Measurements from ENCODE around the gene RPL22.

Gene RPL22

DNA sequence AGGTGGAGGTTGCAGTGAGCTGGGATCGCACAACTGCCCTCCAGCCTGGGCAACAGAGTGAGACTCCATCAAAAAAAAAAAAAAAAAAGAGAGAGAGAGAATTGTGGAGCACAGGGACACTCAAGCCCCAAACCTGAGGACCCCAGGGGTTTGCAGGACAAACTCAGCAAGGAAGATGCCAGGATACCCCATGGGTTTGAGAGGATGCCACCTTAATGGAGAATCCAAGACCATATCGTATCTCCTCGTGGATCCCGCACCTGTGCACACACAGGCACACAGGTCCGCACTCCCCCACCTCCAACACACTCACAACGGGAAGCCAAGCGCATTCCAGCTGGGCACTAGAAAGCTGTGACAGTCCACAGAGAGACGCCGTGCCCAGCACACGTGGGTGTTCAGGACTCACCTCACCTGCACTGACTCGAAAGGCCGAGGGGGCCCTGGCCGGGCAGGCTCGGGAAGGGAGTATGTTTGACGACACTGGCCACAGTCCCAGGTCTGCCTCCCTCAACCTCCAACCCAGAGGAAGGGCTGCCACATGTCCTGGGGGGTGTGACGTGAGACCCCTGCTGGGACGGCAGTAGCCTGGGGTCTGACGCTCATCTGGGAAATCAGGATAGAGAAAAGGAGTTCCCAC lies 30.3 kb downstream of the RPL22 start (continued):
- TF ChIP-seq, protein P1, sequence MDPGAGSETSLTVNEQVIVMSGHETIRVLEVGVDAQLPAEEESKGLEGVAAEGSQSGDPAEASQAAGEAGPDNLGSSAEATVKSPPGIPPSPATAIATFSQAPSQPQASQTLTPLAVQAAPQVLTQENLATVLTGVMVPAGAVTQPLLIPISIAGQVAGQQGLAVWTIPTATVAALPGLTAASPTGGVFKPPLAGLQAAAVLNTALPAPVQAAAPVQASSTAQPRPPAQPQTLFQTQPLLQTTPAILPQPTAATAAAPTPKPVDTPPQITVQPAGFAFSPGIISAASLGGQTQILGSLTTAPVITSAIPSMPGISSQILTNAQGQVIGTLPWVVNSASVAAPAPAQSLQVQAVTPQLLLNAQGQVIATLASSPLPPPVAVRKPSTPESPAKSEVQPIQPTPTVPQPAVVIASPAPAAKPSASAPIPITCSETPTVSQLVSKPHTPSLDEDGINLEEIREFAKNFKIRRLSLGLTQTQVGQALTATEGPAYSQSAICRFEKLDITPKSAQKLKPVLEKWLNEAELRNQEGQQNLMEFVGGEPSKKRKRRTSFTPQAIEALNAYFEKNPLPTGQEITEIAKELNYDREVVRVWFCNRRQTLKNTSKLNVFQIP (CRISPR knock-in tag; IDR thresholded peaks at IDR 0.05; ENCODE audit: borderline replicate concordance, low read depth) = no peak
- no peak for TF ChIP-seq CSRNP3 (CRISPR knock-in tag; IDR thresholded peaks at IDR 0.05)
- no peak for TF ChIP-seq ZFP3 (CRISPR knock-in tag; IDR thresholded peaks at IDR 0.05)
- TF ChIP-seq SNAI2 (CRISPR knock-in tag; IDR thresholded peaks at IDR 0.05) = no peak

DNA sequence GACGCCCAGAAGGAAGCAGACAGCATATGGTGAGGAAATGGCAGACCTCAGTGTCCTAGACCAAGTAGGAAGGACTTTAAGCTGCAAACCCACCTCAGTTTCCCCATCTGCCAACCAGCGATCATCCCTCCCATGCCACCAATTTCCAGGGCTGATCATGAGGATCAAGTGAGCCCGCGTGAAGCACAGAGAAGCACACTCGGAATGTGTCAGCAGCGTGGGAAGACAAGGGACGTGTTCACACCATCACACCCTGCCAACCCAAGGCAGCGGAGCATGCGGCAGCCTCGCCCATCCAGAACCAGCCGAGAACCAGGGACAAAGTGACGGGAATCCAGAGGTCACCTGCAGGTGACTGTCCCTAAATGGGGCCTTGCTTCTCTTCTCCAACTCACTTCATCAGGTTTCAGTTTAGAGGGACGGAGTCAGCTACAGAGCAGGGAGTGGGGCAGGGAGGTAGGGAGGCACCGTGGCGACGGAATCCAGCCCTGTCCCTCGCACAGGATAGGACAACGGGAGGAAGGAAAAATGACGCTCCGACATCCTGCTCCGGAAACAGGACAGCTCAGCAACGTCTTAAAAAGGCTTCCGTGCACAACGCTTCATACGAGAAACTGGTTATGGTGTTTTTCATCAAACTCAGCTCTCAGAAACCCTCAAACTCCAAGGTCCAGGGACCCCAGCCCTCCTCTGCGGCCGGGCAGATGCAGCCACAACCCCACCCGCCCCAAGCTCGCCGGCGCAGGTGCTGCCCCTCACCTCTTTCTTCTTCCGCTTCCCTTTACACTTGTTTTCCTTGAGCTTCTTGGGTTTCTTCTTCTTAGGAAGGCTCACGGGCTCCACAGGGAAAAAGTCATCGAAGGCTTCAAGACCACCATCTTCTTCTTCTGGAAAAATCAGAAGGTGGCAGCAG lies 31.7 kb downstream of the RPL22 start:
- ATAC-seq = no peak
- TF ChIP-seq ZNF565 (CRISPR knock-in tag; conservative IDR thresholded peaks at IDR 0.05; ENCODE audit: low read depth) (no peak), CSRNP3 (CRISPR knock-in tag; IDR thresholded peaks at IDR 0.05) (no peak), ZNF8 (CRISPR knock-in tag; IDR thresholded peaks at IDR 0.05) (no peak), ZNF70 (CRISPR knock-in tag; IDR thresholded peaks at IDR 0.05) (no peak), TCF4 (CRISPR knock-in tag; IDR thresholded peaks at IDR 0.05; ENCODE audit: borderline replicate concordance) (no peak)
- TF ChIP-seq, protein P1 (CRISPR knock-in tag; IDR thresholded peaks at IDR 0.05; ENCODE audit: borderline replicate concordance, low read depth) = no peak

DNA sequence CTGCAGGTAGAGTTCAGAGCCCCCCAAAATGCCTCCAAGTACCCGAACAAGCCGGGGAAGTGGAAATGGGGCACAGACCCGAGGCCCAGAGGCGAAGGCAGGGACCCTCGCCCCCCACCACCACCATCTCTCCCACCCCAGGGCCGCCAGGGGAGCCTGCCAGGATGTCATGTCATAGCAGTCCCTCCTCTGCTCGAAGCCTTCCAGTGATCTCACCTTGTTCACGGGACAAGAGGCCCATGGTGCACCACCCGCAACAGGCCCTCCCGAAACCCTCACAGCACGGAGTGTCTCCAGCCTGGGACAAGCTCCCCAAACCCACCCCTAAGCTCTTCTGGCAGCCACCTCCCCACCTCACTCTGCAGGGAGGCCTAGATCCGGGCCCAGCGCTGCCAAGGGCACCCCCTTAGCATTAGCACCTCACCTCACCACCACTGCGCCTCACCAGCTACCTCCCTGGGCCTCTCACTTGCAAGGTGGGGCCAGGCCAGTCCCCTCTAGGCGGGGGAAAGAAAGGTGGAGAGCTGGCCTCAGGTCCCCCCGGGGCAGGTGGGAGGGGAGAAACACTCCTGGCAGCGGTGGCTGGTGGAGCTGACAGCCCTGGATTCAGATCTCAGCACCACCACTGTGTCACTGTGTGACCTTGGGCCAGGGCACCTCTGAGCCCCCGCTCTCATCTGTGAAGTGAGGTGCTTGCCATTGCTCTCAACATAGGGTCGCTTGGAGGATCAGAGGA lies 32.6 kb downstream of the RPL22 start:
- ATAC-seq = no peak

More for the DNA sequence above, 32.6 kb downstream of the RPL22 start:
- TF ChIP-seq CSDC2 (CRISPR knock-in tag; IDR thresholded peaks at IDR 0.05) (no peak), PPARA (CRISPR knock-in tag; IDR thresholded peaks at IDR 0.05; ENCODE audit: borderline replicate concordance) (no peak), TOX (CRISPR knock-in tag; IDR thresholded peaks at IDR 0.05; ENCODE audit: borderline replicate concordance) (no peak), TCF4 (CRISPR knock-in tag; IDR thresholded peaks at IDR 0.05; ENCODE audit: borderline replicate concordance) (no peak), ZFP30 (CRISPR knock-in tag; IDR thresholded peaks at IDR 0.05) (no peak), ZC3H10 (CRISPR knock-in tag; IDR thresholded peaks at IDR 0.05) (no peak), ESRRG (CRISPR knock-in tag; IDR thresholded peaks at IDR 0.05) (no peak), PATZ1 (CRISPR knock-in tag; IDR thresholded peaks at IDR 0.05; ENCODE audit: borderline replicate concordance) (no peak), ZNF8 (CRISPR knock-in tag; IDR thresholded peaks at IDR 0.05) (no peak), OSR1 (CRISPR knock-in tag; IDR thresholded peaks at IDR 0.05) (no peak), ZNF565 (CRISPR knock-in tag; conservative IDR thresholded peaks at IDR 0.05; ENCODE audit: low read depth) (no peak)
- TF ChIP-seq, protein P1 (CRISPR knock-in tag; IDR thresholded peaks at IDR 0.05; ENCODE audit: borderline replicate concordance, low read depth) = no peak
